Spleen (tissue), 11 donors: ENCODE measurements around the gene CROCC2. TPM values are rescaled to one million over a fixed set of nuclear protein-coding genes. Genes with fewer than 3 reads are reported as not detected.

Experiments
- DNase-seq: peaks from one replicate; pipeline ENCODE4 v3.0.0-alpha.2; 2020
- H3K27ac ChIP-seq, 8 donors: fragments of 200-600 bp; sonication (generic) in 7 of 8; 1 replicate in 4 of 8; 2 replicates in 4 of 8; pipeline versions ENCODE4 v1.5.0 to v1.8.0; 2016 to 2021; ENCODE audit warnings: inconsistent platforms in 4 of 8, mild to moderate bottlenecking in 4 of 8, moderate library complexity in 1 of 8
- H3K27me3 ChIP-seq, 7 donors: fragments of 200-600 bp; sonication (generic) in 6 of 7; replicated peaks in 1 of 7; 1 replicate in 4 of 7; 2 replicates in 3 of 7; pipeline versions ENCODE4 v1.5.0 to v1.8.0; 2016 to 2021; ENCODE audit warnings: inconsistent platforms in 3 of 7, mild to moderate bottlenecking in 1 of 7
- H3K36me3 ChIP-seq, 6 donors: fragments of 200-600 bp; sonication (generic) in 5 of 6; 1 replicate in 4 of 6; 2 replicates in 2 of 6; pipeline versions ENCODE4 v1.5.0 to v1.8.0; 2016 to 2021; ENCODE audit warnings: inconsistent platforms in 2 of 6
- H3K4me1 ChIP-seq, 6 donors: fragments of 200-600 bp; sonication (generic) in 5 of 6; 1 replicate in 3 of 6; 2 replicates in 3 of 6; pipeline versions ENCODE4 v1.5.0 to v1.8.0; 2016 to 2021; ENCODE audit warnings: inconsistent platforms in 3 of 6
- H3K4me3 ChIP-seq, 8 donors: fragments of 200-600 bp; sonication (generic) in 7 of 8; 1 replicate in 4 of 8; 2 replicates in 4 of 8; pipeline versions ENCODE4 v1.5.0 to v1.8.0; 2016 to 2021; ENCODE audit warnings: inconsistent platforms in 4 of 8, mild to moderate bottlenecking in 4 of 8, moderate library complexity in 2 of 8
- H3K9me3 ChIP-seq, 8 donors: fragments of 200-600 bp; sonication (generic) in 7 of 8; 1 replicate in 4 of 8; 2 replicates in 4 of 8; pipeline versions ENCODE4 v1.5.0 to v1.8.0; 2016 to 2021; ENCODE audit warnings: inconsistent platforms in 4 of 8
- POLR2A ChIP-seq, 3 donors: fragments of 450-650 bp; IDR thresholded peaks; one replicate each; pipeline ENCODE4 v1.5.1; 2017; ENCODE audit warnings: antibody characterized with exemption in 3 of 3, mild to moderate bottlenecking in 1 of 3
- POLR2AphosphoS5 ChIP-seq, 3 donors: sonication (generic); formaldehyde crosslinking; IDR thresholded peaks; one replicate each; pipeline ENCODE4 v1.5.1; 2017; ENCODE audit warnings: antibody characterized with exemption in 3 of 3
- WGBS, 5 donors: extraction: QIAGEN DNeasy Blood & Tissue Kit in 3 of 5; methylation state at CpG; one replicate each; pipeline versions ENCODE4 v1.1.5 to v1.1.7; 2013 to 2018; 5-methylcytosine and 5-hydroxymethylcytosine counted together
- intact Hi-C: fragments of 100-400 bp; cut with DNase I; formaldehyde crosslinking; loops from one replicate; pipeline ENCODE4 v1.15.0; 2023; ENCODE audit warnings: low total_unique reads
- polyA plus RNA-seq, 3 donors: library from polyadenylated mRNA; stranded (reverse); fragments of 200-250 nt; gene quantifications; one replicate each; pipeline ENCODE4 v1.2.1, GENCODE V29; 2013
- total RNA-seq, 7 donors: library from RNA; depleted of rRNA in 3 of 7; stranded (reverse); fragments of >200 nt in 3 of 7; fragmentation: NEBNext Ultra II Directional in 4 of 7; extraction: Animal tissue kit (Norgen Biotek cat#: 25700) in 4 of 7; gene quantifications; one replicate each; pipeline versions ENCODE4 v1.1.0 to v1.2.1, GENCODE V29; 2016 to 2021
- TF ChIP-seq, protein P1 (sequence below), 11 experiments: fragments of 200-600 bp in 7 of 11; fragments of 450-650 bp in 4 of 11; sonication (generic) in 4 of 11; IDR thresholded peaks in 8 of 11; conservative IDR thresholded peaks in 3 of 11; 1 replicate in 7 of 11; 2 replicates in 4 of 11; pipeline versions ENCODE4 v1.4.0 to v1.8.0; 2016 to 2021; ENCODE audit warnings: antibody characterized with exemption in 11 of 11, inconsistent platforms in 4 of 11, mild to moderate bottlenecking in 1 of 11
- donor health status: healthy with polysubstance abuse.
- donor health status: DM: no; HTN: no; CAD: no; lungs with moderate emphysema.
- donor health status: DM: no; HTN: no; CAD: no.
- donor health status: Bipolar disorder and iron deficiency.
- donor health status: healthy.
- donor health status: DM: no; HTN: no; CAD: no.
- donor health status: DM: yes; HTN: yes; CAD: no.

Gene CROCC2
- total and polyA plus RNA-seq, 10 donors = 0.04 to 3.6 (median 0.75) TPM

DNA sequence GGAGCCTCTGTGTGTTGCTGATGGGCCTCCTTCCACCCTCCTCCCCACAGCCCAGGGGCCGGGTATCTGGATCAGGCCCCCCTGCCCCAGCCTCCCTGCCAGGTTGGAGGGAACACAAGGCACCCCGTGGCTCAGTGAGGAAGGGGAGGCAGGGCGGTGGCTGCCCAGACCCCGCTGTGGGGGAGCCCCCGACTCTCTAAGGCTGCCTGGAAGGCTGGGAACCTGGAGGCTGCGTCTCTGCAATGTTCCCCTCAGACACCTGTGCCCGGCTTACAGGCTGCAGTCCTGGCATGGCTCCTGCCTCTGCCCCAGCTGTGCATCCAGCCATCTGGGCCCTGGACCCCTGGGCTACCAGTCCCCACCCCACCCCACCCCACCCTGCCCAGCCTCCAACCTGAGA, 9.7 kb upstream of the CROCC2 start:
- intact Hi-C loops = no loop called here
- Histone ChIP-seq H3K4me3 (no peak overlapping the region), H3K4me1 (peaks cover 0 to 42% (median 20%) of the 10 kb centered on the region in 6 donors), H3K27me3 (no peaks in the 10 kb centered on the region), H3K9me3 (no peaks in the 10 kb centered on the region), H3K27ac (no peak overlapping the region), H3K36me3 (no peaks in the 10 kb centered on the region)
- TF ChIP-seq POLR2A (IDR thresholded peaks at IDR 0.05) (no peak), POLR2AphosphoS5 (IDR thresholded peaks at IDR 0.05) (no peak)
- TF ChIP-seq, protein P1, sequence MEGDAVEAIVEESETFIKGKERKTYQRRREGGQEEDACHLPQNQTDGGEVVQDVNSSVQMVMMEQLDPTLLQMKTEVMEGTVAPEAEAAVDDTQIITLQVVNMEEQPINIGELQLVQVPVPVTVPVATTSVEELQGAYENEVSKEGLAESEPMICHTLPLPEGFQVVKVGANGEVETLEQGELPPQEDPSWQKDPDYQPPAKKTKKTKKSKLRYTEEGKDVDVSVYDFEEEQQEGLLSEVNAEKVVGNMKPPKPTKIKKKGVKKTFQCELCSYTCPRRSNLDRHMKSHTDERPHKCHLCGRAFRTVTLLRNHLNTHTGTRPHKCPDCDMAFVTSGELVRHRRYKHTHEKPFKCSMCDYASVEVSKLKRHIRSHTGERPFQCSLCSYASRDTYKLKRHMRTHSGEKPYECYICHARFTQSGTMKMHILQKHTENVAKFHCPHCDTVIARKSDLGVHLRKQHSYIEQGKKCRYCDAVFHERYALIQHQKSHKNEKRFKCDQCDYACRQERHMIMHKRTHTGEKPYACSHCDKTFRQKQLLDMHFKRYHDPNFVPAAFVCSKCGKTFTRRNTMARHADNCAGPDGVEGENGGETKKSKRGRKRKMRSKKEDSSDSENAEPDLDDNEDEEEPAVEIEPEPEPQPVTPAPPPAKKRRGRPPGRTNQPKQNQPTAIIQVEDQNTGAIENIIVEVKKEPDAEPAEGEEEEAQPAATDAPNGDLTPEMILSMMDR (IDR thresholded peaks at IDR 0.05 in 8 of 11, conservative IDR thresholded peaks at IDR 0.05 in 3 of 11) = no peak
- 77 to 95% (median 84%) methylated on average over 3 to 7 of the region's 7 CpGs; no CpG with 5 or more reads in 1 of the 5 donors for WGBS, 5 donors
- no peak for DNase-seq

DNA sequence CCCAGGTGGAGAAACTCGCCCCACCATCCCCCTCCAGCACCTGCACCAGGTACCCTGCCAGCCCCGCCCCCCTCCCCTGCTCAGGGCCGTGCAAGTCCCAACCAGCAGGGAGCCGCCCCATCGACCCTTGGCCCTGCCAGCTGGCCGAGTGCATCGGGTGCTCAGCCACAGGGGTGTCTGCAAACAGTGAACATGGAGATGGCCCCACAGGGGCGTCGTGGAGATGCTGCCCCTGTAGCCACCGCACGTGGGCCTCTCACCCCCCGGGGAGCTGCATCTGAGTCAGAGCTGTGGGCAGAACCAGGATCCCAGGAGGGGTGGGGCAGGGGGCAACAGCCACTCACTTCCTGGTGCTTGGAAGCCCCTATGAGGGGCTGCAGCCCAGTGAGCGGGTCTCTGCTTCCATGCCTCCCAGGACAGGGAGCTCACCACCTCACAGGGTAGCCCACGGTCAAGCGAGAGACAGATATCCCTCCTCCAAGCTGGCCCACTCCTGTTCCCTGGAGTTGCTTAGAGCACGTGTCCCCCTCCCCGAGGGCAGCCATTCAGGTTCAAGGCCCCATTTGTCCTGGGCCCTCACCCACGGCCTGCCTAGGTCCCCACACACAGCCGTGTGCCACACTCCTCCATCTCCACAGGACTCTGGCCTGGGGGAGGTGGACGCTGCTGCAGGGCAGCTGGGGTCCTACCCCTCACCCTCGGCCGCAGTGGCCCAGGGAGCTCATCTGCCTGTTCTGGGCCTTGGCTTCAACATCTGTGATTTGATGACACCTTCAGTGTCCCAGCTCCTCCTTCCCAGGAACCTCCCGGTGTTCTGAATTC, 9.1 kb upstream of the CROCC2 start:
- intact Hi-C loops = no loop called here
- H3K36me3 ChIP-seq = no peaks in the 10 kb centered on the region
- TF ChIP-seq POLR2A (IDR thresholded peaks at IDR 0.05) = no peak
- TF ChIP-seq, protein P1 (IDR thresholded peaks at IDR 0.05 in 8 of 11, conservative IDR thresholded peaks at IDR 0.05 in 3 of 11) = no peak
- TF ChIP-seq POLR2AphosphoS5 (IDR thresholded peaks at IDR 0.05) = no peak
- H3K27me3 ChIP-seq = no peaks in the 10 kb centered on the region
- 70 to 88% (median 81%) methylated on average over 5 to 23 of the region's 23 CpGs for WGBS, 5 donors
- peak overlapping the region in 7 of 8 donors; percentile 58 to 88 (median 80) for H3K27ac ChIP-seq
- H3K4me1 ChIP-seq = peaks cover 0 to 44% (median 20%) of the 10 kb centered on the region in 6 donors
- H3K4me3 ChIP-seq = no peak overlapping the region
- DNase-seq = no peak
- H3K9me3 ChIP-seq = no peaks in the 10 kb centered on the region

DNA sequence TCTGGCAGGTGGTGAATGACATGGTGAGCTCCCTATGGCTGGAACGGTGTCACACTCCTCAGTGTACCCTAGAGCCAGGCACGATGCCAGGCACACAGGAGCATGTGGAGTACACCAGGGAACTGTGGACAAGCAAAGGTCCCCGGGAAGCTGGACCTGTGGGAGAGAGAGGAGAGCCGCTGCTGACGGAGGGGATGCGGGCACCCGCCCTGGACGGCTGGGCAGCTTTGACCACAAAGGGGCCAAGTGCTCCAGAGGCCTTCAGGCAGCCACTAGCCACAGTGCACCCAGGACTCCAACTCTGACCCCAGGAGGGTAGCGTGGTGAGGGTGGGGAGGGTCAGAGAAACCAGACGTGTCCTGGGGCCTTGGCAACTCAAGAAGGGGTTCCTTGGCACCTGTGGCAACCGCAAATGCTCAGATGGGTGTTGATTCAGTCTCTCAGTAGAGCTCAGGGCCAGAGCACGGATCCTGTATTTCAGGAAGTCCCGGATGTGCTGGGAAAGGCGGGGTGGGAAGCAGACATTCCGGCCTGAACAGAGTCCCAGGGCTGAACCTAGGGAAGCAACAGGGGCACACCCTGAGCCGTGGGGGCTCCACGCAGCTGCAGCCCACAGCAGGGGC, 7.9 kb upstream of the CROCC2 start:
- no peaks in the 10 kb centered on the region for H3K9me3 ChIP-seq
- TF ChIP-seq, protein P1 (IDR thresholded peaks at IDR 0.05 in 8 of 11, conservative IDR thresholded peaks at IDR 0.05 in 3 of 11) = no peak
- TF ChIP-seq POLR2AphosphoS5 (IDR thresholded peaks at IDR 0.05) = peak; percentile 70 to 76 (median 72)
- TF ChIP-seq POLR2A (IDR thresholded peaks at IDR 0.05) = no peak
- no peak overlapping the region for H3K4me3 ChIP-seq
- no peaks in the 10 kb centered on the region for H3K36me3 ChIP-seq
- H3K27ac ChIP-seq = peak overlapping the region; percentile 42 to 88 (median 77)
- 55 to 76% (median 66%) methylated on average over 10 to 17 of the region's 17 CpGs for WGBS, 5 donors
- no peaks in the 10 kb centered on the region for H3K27me3 ChIP-seq
- no peak for DNase-seq
- H3K4me1 ChIP-seq = peaks cover 0 to 56% (median 23%) of the 10 kb centered on the region in 6 donors
- intact Hi-C loops = no loop called here
